Left ventricle myocardium superior (tissue), 1 donor: ENCODE measurements around the gene ANKRD52. TPM values are rescaled to one million over a fixed set of nuclear protein-coding genes. Genes with fewer than 3 reads are reported as not detected.
A peak's percentile ranks its signal among the peaks of the same experiment; 100 is the strongest.
"Not testable (repeated sequence)": the region's sequence is repeated elsewhere in the genome, so short reads cannot be mapped to it uniquely, and the experiment has no call there.

Experiments used
- ATAC-seq: fragments of 200-7000 bp; cut with Tn5 transposase; one replicate; pipeline ENCODE4 v1.9.1; 2020; ENCODE audit warnings: mild to moderate bottlenecking, moderate library complexity
- DNase-seq: peaks from one replicate; pipeline ENCODE4 v3.0.0-alpha.2; 2020
- intact Hi-C: fragments of 100-400 bp; cut with micrococcal nuclease; formaldehyde crosslinking; loops from one replicate; pipeline ENCODE4 v1.11.0; 2022
- total RNA-seq: library from RNA; stranded (reverse); fragmentation: NEBNext Ultra II Directional; extraction: Animal tissue kit (Norgen Biotek cat#: 25700); gene quantifications from one replicate; pipeline ENCODE4 v1.2.1, GENCODE V29; 2021
- donor health status: DM: no; HTN: yes; CAD: no; lungs with severe emphysema.

The ANKRD52 gene
- total RNA-seq, 1 donor from 2014 or later, result 28.5 TPM

GRCh38 chr12:56221757-56222530 lies 36.2 kb downstream of the ANKRD52 start, which contains the start of gene RNF41:
Gene RNF41, minus strand, starts transcription at chr12:56221922. Its CDS starts 7,875 bp downstream, at chr12:56214047.
- DNase-seq, result peak; percentile 98
- intact Hi-C loops, result no loop called here
- ATAC-seq, result peak; percentile 90

- intact Hi-C loops, result no loop called here
- ATAC-seq, result peak; percentile 42
- peak; percentile 65 for DNase-seq
Measured at GRCh38 chr12:56221232-56221756, 36.9 kb downstream of the ANKRD52 start.

- intact Hi-C loops, result no loop called here
- ATAC-seq, result no peak
- no peak for DNase-seq
Measured at GRCh38 chr12:56220611-56221231, 37.5 kb downstream of the ANKRD52 start.

GRCh38 chr12:56219840-56220239 lies 38.3 kb downstream of the ANKRD52 start:
- ATAC-seq (no peak), DNase-seq (no peak)
- intact Hi-C loops, result no loop called here

- no peak for ATAC-seq
- no peak for DNase-seq
- intact Hi-C loops, result no loop called here
Measured at GRCh38 chr12:56216461-56216860, 41.7 kb downstream of the ANKRD52 start.

GRCh38 chr12:56213878-56214277 lies 44.3 kb downstream of the ANKRD52 start:
- intact Hi-C loops, result no loop called here
- ATAC-seq, result no peak
- DNase-seq, result no peak

- DNase-seq, result no peak
- ATAC-seq, result no peak
- intact Hi-C loops, result no loop called here
Measured at GRCh38 chr12:56212361-56212760, 45.8 kb downstream of the ANKRD52 start.

- intact Hi-C loops, result no loop called here
- no peak for ATAC-seq
- DNase-seq, result no peak
Measured at GRCh38 chr12:56208006-56208405, 50.2 kb downstream of the ANKRD52 start.

DNA sequence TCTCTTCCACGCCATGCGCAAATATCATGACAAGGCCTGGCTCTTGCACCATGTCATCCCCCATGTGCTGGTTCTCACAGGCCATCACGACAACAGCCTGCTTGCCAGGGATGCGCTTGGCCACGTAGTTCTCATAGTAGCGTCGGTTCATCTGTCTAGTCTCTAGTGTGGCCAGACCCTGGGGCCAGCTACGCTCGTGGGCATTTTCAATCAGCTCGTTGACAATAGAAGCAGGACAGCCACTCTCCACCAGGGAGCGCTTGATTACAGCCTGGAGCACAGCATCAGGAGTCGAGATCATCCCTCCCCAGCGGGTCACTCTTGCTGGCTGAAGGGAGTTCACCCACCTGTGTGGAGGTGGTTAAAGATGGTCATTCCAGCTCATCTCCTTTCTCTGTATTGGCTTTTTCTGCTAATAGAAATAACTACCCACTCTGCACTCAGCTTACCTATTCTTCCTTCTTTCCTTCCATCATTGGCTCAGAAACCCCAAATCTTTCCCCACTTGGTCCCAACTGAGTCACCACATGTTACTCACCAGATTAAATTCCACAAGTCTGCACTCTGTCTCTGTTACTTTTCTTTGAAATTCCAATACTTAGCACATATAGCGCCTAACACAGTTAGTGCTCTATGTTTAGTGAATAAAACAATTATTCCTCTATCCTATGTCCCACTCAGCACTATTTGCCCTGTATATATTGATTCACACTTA lies 51.6 kb downstream of the ANKRD52 start:
- ATAC-seq (peak; percentile 77), DNase-seq (peak; percentile 62)
- intact Hi-C loops, result no loop called here

- ATAC-seq (no peak), DNase-seq (no peak)
- intact Hi-C loops, result no loop called here
Measured at GRCh38 chr12:56205445-56205844, 52.7 kb downstream of the ANKRD52 start.

- DNase-seq (no peak), ATAC-seq (no peak)
- intact Hi-C loops, result no loop called here
Measured at GRCh38 chr12:56204275-56204674, 53.9 kb downstream of the ANKRD52 start.

DNA sequence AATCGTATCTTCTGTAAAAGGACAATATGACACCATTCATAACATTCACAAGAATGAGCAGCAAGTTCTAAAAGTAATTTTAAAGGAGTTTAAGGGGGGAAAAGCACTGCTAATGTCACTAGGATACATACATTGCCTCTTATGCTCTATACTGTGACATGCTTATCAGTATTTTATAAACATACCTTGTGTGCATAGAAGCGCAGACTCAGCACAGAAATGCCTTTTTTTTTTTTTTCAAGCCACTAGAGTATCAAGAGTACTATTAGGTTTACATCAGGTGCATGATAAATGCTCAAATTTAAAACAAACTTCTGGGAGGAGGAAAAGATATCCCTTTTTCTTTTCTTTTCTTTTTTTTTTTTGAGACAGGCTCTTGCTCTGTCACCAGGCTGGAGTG lies 55.3 kb downstream of the ANKRD52 start:
- ATAC-seq, result no peak
- no peak for DNase-seq
- intact Hi-C loops, result no loop called here

- ATAC-seq (no peak), DNase-seq (no peak)
- intact Hi-C loops, result no loop called here
Measured at GRCh38 chr12:56202366-56202765, 55.8 kb downstream of the ANKRD52 start.

DNA sequence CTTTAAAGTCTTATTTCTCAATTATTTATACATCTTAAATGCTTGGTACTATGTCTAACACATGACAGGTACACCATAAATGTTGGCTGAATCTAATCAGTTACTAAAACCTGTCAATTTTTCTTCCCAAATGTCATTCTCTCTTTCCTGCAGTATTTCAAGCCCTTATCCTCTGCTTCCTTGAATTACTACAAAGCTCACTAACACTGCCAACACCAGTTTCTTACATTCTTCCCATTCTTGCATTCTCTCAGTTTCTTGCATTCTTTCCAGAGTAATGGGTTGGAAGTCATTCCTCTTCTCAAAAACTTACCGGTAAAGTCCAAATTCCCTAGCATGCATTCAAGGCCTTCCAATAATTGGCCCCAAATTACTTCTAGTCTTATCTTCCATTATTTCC lies 59.3 kb downstream of the ANKRD52 start:
- intact Hi-C loops, result loop anchor here (10.0 kb wide), 1 partner anchor 266 kb away; the partner anchor contains the start of gene SPRYD4
- ATAC-seq (no peak), DNase-seq (no peak)

- DNase-seq (no peak), ATAC-seq (no peak)
- intact Hi-C loops, result loop anchor here (10.0 kb wide), 1 partner anchor 267 kb away; the partner anchor contains the start of gene SPRYD4
Measured at GRCh38 chr12:56197921-56198635, 60.1 kb downstream of the ANKRD52 start.

DNA sequence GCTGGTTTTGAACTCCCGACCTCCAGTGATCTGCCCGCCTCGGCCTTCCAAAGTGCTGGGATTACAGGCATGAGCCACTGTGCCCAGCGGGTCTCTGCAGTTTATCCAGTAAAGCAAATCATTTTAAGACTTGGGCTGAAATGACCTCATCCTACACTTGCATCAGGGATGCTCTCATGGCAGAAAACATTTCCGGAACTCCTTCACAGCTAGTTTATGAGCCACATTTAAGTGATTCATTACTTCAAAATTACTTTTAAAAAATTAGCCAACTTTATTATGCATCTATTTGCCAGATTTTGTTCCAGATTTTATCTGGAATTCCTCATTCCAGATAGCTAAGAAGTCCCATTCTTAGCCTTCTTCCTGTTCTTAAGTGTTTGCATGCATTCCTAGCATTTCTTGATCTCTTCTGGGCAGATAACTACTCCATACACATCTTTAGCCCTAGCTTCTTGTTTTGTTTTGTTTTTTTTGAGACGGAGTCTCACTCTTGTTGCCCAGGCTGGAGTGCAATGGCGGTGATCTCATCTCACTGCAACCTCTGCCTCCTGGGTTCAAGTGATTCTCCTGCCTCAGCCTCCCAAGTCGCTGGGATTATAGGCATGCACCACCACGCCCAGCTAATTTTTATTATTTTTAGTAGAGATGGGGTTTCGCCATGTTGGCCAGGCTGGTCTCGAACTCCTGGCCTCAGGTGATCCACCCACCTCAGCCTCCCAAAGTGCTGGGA lies 61.2 kb downstream of the ANKRD52 start:
- intact Hi-C loops, result loop anchor here (10.0 kb wide), 1 partner anchor 268 kb away; the partner anchor contains the start of gene SPRYD4
- ATAC-seq, result peak; percentile 31
- DNase-seq, result not testable (repeated sequence)

GRCh38 chr12:56193025-56193578 lies 65.1 kb downstream of the ANKRD52 start:
- DNase-seq (no peak), ATAC-seq (no peak)
- intact Hi-C loops, result loop anchor here (10.0 kb wide), 1 partner anchor 272 kb away; the partner anchor contains the start of gene SPRYD4

DNA sequence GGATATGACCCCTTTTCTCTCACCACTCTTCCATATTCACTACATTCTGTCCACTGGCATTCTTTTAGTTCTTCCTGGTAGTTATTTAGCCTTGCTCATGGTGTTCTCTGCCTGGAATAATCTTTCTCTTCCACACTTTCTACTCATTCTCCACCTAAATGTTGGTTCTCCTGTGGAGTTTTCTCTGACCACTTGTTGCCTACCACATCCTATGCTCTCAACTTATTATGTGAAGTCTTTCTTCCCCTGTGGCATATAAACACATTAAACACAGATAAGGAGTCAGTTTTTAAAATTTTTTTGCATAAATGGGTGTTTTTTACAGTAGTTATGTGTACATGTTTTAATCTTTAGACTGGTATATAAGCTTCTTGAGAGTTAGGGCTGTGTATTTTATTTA lies 65.6 kb downstream of the ANKRD52 start:
- ATAC-seq (no peak), DNase-seq (no peak)
- intact Hi-C loops, result loop anchor here (10.0 kb wide), 1 partner anchor 272 kb away; the partner anchor contains the start of gene SPRYD4
